ENCODE results near the gene JARID2. TPM values are rescaled to one million over a fixed set of nuclear protein-coding genes. Genes with fewer than 3 reads are reported as not detected.

Gene JARID2
- total and polyA plus RNA-seq, 2 of the 4 experiments (the other 2 are of a cell fraction) = 9.6 to 12.9 TPM

GRCh38 chr6:15370733-15371671, 125.1 kb downstream of the JARID2 start:
- no peak overlapping the region for H3K9ac ChIP-seq (ENCODE audit: low read depth, low read length)
- H3K36me3 ChIP-seq (ENCODE audit: control insufficient read depth, insufficient read depth, low read length) = peaks cover 4% of the 10 kb centered on the region
- no peaks in the 10 kb centered on the region for H3K27me3 ChIP-seq (ENCODE audit: control insufficient read depth, insufficient read depth, low read length)
- H3K4me1 ChIP-seq (ENCODE audit: control insufficient read depth, insufficient read depth, low read length) = peaks cover 6% of the 10 kb centered on the region; the same call in 1 of the 2 replicates
- no peak overlapping the region for H2AK5ac ChIP-seq (ENCODE audit: low read depth, low read length)
- H3K56ac ChIP-seq (ENCODE audit: extremely low read depth, insufficient read depth, low read length) = no peak overlapping the region
- no peak overlapping the region for H2BK15ac ChIP-seq (ENCODE audit: low read depth, low read length)
- TF ChIP-seq MXI1 (IDR thresholded peaks at IDR 0.05; ENCODE audit: borderline replicate concordance, low read depth, low read length) (no peak), NFE2L2 (IDR thresholded peaks at IDR 0.05; ENCODE audit: low read depth, low read length) (no peak), MAFK (IDR thresholded peaks at IDR 0.05; ENCODE audit: low read depth, low read length) (no peak), RFX5 (IDR thresholded peaks at IDR 0.05; ENCODE audit: low read depth, low read length) (no peak), ELK1 (IDR thresholded peaks at IDR 0.05; ENCODE audit: borderline replicate concordance, low read depth, low read length) (no peak), SMC3 (IDR thresholded peaks at IDR 0.05; ENCODE audit: low read depth, low read length) (no peak), FOS (IDR thresholded peaks at IDR 0.05; ENCODE audit: low read depth, low read length) (no peak), RAD21 (IDR thresholded peaks at IDR 0.05; ENCODE audit: low read length) (no peak), CHD1 (IDR thresholded peaks at IDR 0.05; ENCODE audit: low read depth, low read length) (no peak), BHLHE40 (IDR thresholded peaks at IDR 0.05; ENCODE audit: low read depth, low read length) (no peak), MAZ (IDR thresholded peaks at IDR 0.05; ENCODE audit: borderline replicate concordance, low read depth, low read length) (no peak), USF2 (IDR thresholded peaks at IDR 0.05; ENCODE audit: low read depth, low read length) (no peak), CTCF (conservative IDR thresholded peaks at IDR 0.05; ENCODE audit: low read depth, low read length) (no peak), POLR2A (IDR thresholded peaks at IDR 0.05; ENCODE audit: low read depth, low read length) (no peak), CEBPB (IDR thresholded peaks at IDR 0.05; ENCODE audit: low read depth, low read length) (no peak)
- CTCF ChIA-PET = interaction anchor here (0.5 to 0.9 kb wide), 2 partner anchors 9 to 13 kb away, joined by 3 read pairs; no protein-coding TSS in a partner anchor
- no peak overlapping the region for H4K91ac ChIP-seq (ENCODE audit: insufficient read depth, low read depth, low read length)
- H3K9me3 ChIP-seq (ENCODE audit: control insufficient read depth, insufficient read depth, low read length) = no peaks in the 10 kb centered on the region
- H4K5ac ChIP-seq (ENCODE audit: low read depth, low read length) = no peak overlapping the region
- H3K27ac ChIP-seq (ENCODE audit: insufficient read depth, low read length) = no peak overlapping the region
- H4K20me1 ChIP-seq (ENCODE audit: insufficient read depth, low read length) = peaks cover 95% of the 10 kb centered on the region
- no peak overlapping the region for H3K23ac ChIP-seq (ENCODE audit: low read depth, low read length)
- H3K9me1 ChIP-seq (ENCODE audit: insufficient read depth, low read length) = peaks cover 2% of the 10 kb centered on the region
- H2AFZ ChIP-seq (replicated peaks; ENCODE audit: low read length, poor library complexity) = no peak overlapping the region
- peaks cover 42 to 90% of the 10 kb centered on the region in 2 experiments; a peak in 3 of 4 replicates for H3K79me1 ChIP-seq (ENCODE audit: low read depth in 1 of 2, low read length in 2 of 2)
- no peak overlapping the region for H2AK9ac ChIP-seq (replicated peaks; ENCODE audit: low read depth, low read length, poor library complexity)
- intact Hi-C loops (cut with micrococcal nuclease) = no loop called here
- DNase-seq = no peak
- H3K4ac ChIP-seq (ENCODE audit: low read depth, low read length) = no peak overlapping the region
- POLR2A ChIA-PET (ENCODE audit: unreplicated experiment) = no interaction called here
- ATAC-seq (ENCODE audit: low read depth) = no peak
- no peak overlapping the region for H3K18ac ChIP-seq (ENCODE audit: low read depth, low read length)
- H3K4me3 ChIP-seq (ENCODE audit: insufficient read depth, low read depth, low read length) = no peak overlapping the region
- WGBS, 2 experiments (ENCODE audit: extremely low coverage in 2 of 2, insufficient read length in 1 of 2) = 100% methylated on average over 1 of the region's 4 CpGs; no CpG with 5 or more reads in 1 of the 2 experiments
- no peak overlapping the region for H3K4me2 ChIP-seq (ENCODE audit: low read depth, low read length)
- H2BK120ac ChIP-seq (ENCODE audit: low read depth, low read length) = no peak overlapping the region
- no peak overlapping the region for H2BK20ac ChIP-seq (ENCODE audit: low read depth, low read length)
- no TSS peak for BruUV-seq (replicated peaks)
- in situ Hi-C loops (cut with MboI; ENCODE audit: low sequenced_read_pairs) = no loop called here
- H3K14ac ChIP-seq (replicated peaks; ENCODE audit: low read depth, low read length) = no peak overlapping the region
- H2BK5ac ChIP-seq (ENCODE audit: low read depth, low read length, poor library complexity, severe bottlenecking) = no peak overlapping the region
- H4K8ac ChIP-seq (ENCODE audit: low read depth in 2 of 2, low read length in 2 of 2) = no peak overlapping the region
- dilution Hi-C loops (cut with HindIII; ENCODE audit: low sequenced_read_pairs, unreplicated experiment) = no loop called here
